NCI-H748 treated with DMSO at 0.1 percent for 48 hours (cell line): ENCODE data around the gene RPL27A.

Experiments
- DNase-seq: peaks from one replicate; lab custom pipeline; 2025; lab: John Stamatoyannopoulos, UW

The RPL27A gene

DNA sequence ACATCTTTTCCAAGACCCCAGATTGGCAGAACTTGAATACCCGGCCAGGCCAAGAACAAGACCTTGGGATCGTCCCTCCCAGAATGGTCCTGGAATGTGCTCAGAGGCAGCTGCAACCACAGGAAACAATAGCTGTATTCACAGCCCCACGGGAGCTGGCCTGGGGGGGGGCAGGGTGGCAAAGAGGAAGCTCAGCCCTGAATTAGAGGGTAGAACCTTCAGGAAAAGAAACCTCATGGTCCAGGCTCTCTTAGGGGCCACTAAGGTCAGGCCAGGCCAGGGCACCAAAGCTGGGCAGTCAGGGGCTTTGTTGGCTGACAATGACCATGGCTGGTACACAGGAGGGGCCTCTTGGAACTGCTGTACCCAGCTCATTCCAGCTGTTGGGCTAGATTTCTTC is 17.3 kb downstream of the RPL27A start:
- DNase-seq: no peak

DNA sequence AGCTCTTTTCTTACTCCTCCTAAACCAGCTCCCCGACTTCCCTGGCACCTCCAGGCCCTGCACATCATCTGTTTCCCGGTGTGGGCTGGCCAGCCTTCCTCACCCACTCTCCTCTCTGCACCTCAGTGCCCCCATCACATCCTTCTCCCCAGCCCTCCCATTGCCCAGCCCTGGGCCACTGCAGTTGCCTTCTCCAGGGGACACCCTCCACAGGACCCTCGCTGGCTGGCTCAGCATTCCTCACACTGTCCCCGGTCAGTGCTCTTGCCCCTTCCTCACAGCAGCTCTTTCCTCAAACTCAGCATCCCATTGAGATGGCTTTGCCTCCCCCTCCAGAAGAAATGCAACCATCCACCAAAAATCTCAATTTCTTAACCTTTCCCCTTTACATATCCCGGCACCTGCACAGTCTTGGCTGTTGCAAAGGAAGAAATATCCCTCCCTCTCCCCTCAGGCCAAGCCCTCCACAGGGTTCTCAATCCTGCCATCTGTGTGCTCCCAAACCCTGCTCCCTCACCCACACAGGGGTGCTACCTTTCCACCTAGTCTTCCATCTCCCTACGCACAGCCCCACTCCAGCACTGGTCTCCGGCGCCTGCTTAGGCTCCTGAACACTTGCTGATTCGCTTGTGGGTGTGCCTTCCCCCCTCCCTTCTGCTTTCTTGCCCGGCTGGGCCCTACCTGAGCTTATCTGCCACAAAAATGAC is 19.5 kb downstream of the RPL27A start:
- no peak for DNase-seq

DNA sequence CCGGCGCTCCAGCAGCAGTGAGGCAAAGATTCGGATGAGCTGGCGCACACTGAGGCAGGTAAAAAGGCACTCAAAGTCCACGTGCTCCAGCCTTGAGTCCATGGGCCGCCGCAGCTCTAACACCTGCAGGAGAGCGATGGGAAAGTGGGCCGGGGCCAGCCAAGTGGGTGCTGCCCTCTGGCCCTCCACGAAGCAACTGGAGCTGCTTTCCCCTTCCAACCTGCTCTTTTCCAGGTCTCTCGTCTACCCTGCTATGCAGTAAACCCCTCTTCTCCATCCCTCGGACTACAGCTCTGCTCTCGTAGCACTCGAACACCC is 20.0 kb downstream of the RPL27A start:
- DNase-seq: no peak

DNA sequence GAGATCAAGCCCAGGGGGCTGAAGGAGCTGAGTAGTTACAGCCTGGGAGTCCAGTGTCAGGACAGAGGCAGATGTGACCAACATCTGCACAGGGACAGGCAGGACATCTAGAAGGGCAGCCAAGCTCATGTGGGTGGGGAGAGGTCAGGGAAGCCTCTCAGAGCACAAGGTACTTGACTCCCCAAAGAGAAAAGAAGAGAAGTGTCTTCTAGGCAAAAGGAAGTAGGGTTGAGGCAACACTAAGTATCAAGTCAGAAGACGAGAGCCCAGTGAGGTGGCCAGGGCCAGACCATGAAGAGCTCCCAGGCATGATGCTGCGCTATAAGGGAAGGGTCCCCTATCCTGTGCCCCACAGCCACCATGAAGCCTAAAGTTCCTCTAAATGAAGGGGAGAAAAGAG is 21.5 kb downstream of the RPL27A start:
- DNase-seq: no peak

DNA sequence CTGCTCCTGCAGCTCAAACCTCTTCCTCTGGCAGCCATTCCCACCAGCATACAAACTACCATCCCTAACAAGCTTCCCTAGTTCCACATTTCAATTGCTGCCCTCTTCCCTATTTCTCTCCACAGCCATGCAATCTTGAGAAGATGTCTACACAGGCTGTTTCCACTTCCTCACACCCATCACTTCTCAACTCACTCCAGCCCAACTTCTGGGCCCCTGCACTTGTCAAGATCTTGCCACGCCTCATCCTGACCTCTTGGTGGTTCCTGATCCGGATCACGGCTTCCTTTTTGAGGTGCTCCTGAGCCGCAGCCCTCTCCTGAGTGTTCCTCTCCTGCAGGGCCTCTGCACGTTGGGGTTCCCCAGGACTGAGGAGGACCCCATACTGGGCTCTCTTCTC is 22.6 kb downstream of the RPL27A start:
- no peak for DNase-seq

DNA sequence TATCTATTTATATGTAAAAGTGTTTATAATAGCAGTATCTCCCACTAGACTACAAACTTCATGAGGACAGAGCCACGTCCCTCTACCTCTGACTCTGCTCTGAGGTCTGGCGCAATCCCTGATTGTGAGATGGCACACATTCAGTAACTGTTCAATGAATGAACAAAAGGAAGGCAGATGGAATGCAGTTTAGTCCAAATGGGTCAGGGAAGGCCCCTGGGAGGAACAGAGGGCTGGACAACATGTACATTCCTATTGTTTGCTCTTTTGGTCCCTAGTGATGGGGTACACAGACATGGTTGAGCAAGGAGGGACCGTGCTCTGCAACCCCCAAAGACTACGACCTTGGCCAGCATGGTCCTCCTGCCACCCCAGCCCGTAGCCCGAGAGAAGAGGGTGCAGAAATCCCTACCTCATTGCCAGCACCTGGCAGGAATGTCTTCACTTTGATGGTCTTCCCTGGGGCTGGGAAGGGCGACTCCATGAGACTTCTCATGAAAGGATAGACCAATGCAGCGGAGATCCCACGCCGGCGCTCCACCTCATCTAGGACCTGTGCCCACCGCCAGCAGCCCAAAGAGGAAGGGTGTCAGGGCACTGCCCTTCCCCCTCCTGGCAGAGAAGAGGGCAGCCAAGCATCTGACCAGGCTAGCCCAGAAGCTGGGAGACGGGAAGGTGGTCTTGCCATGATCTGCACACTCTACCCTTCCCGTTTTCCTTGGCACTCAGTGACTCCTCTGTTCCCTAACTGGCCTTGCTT is 24.3 kb downstream of the RPL27A start:
- no peak for DNase-seq

DNA sequence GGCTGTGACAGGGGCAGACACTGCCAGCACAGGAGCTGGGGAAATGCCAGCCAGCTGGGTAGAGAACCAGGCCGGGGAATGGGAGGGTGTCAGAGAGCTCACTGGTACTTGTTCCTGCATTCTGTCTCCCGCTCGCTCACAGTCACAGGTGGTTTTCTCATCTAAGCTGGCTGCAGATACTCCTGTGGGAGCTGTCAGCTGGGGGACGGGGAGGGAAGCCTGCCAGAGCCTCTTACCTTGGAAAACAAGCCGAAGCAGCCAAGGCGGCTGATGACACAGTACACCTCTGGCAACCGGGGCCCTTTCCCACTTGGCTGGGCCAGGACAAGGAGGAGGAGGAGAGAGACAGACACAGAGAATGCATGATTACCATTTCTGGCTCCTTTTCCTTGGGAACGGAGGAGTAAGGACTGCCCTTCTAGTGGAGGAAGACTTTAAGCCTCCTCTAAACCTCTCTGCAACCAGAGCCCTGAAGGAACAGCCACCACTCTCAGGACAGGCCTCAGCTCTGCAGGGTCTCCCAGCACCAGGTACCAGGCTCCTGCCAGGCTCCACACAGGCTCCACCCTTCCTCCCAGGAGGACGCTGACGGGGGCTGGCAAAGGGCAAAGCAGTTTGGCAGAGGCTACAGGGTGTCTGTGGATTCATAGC is 25.1 kb downstream of the RPL27A start:
- DNase-seq: no peak

DNA sequence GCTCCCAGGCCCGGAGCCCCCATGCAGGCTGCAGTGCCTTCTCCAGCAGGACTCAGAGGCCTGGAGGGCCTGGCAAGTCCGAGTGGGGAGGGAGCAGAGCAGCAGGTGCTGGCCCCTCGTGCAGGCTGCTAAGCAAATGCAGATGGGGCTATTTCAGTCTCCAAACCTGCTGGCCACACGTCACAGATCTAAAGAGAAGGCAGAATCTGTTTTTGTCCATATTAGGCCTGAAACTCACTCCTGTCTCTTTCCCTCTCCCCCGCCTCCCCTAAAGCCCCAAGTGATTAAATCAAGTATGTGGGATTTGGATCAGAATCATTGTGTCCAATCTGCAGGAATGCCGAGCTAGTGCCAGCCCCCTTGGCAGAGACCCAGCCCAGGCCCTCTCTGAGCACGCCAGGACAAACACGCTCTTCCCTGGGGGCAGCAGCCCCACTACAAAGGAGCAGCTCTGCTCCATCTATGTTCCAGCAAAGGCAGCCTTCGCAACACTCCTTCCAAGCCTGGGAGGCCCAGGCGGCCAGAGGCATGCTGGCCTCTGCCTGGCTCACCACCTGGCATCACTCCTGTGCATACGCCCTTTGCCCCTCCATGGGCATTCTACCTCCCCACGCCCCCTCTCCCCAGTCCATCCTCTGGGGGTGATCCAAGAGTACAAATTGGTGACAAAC is 26.5 kb downstream of the RPL27A start:
- DNase-seq: no peak

DNA sequence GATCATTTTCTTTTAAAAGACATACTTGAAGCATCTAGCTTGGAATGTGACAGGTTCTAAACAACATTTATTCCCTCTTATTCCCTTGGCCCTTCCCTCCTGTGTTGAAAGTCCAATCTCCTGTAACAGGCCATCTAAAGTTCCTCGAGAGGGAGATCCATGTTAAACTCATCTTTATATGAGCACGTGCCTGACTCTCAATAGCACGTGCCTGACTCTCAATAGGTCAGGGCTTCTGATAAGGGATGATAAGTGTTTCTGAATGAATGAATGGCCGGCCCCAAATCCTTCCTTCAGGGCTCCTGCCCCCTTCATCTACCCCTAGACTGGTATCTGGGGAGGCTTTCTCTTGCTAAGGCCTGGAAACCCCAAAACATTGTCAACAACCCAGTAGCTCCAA is 27.2 kb downstream of the RPL27A start:
- DNase-seq: no peak

DNA sequence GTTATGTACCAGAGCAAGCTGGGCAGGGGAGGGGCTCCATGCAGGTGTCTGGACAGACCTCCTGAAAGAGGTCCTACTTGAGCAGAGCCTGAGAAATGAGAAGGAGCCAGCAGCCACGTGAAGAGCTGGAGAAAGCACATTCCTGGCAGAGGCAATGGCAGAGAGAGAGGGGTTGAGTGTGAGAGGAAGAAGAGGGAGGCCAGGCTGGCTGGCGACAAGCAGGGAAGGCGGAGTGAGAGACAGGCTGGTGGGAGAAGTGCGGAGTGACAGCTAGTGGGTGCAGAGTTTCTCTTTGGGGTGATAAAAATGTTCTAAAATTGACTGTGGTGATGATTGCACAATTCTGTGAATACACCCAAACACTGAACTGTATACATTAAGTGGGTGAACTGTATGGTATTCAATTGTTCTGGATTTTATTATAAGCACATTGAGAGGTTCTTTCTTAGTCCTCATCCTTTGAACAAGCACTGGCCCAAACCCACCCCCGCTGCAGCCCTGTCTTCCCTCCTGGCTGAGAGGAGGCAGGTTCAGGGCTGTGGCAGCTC is 29.4 kb downstream of the RPL27A start:
- no peak for DNase-seq

DNA sequence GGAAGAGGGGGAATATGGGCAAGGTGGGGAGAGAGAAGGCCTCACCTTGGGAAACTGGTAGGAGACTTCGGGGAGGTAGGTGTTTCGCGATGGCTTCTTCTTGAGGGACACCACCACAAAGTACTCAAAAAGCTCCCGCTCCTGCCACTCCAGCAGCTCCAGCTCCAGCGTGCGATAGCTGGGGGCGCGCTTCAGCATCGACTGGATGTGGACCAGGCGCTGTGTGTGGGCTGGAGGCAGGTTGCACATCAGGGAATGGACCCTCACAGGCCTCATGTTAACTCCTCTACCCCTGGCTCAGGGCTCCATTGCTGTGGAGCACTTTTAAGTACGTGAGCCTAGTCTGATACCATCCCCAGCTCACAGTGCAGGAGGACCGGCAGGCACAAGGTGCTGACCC is 29.9 kb downstream of the RPL27A start:
- DNase-seq: no peak

DNA sequence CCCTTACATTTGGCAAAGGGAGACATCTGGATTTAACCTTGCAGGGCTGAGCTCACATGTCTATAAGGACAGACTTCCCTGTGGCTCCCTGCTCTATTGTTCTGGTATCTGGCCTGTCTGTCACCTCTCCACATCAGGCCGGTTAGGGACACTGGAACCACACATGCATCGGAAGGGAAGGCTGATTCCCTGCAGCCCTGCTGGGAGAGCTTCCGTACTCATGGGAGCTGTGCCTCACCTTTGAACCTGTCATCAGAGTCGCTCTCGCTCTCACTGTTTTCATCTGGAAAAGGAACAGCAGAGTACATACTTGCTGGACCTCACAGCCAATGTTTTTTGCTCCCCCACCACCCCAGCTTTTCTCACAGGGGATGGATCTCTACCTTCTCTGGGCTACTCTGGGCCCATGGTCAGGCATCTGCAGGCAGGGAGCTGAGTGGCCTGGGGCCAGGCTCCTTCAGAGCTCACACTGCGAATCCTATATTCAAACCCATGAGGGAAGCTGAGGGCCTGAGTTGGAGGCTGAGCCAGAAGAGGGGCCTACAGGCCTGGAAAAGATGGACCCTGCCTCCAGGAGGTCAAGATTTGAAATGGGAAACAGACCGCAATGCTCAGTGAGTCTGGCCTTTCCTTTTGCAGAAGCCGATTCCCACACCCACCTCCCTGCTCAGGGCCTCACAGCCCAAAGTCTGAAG is 31.3 kb downstream of the RPL27A start:
- no peak for DNase-seq

DNA sequence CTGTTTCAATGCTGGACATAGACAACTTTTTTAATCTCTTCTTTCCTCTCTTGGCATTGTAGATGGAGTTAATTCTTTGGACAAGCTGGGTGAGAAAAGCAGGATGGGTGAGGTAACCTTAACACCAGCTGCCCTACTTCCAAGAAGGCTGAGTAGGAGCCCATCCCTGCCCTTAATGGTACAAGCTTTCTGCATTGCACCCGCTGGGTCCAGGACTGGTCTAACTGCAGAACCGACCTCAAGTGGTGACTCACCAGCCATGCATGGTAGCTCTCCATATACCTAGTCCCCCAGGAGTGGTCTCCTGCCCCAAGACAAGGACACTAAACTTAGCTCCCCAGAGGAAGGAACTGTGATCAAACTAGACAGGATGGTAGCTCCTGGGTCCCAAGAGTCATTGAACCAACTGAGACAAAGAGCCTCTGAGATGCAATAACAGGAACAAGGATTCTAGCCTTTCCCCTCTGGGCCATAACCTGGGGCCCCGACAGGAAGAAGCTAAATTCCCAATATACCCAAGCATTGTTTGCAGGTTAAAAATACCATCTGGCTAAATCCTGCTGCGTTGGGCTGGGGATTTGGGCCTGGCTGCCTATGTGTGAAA is 32.1 kb downstream of the RPL27A start:
- no peak for DNase-seq

DNA sequence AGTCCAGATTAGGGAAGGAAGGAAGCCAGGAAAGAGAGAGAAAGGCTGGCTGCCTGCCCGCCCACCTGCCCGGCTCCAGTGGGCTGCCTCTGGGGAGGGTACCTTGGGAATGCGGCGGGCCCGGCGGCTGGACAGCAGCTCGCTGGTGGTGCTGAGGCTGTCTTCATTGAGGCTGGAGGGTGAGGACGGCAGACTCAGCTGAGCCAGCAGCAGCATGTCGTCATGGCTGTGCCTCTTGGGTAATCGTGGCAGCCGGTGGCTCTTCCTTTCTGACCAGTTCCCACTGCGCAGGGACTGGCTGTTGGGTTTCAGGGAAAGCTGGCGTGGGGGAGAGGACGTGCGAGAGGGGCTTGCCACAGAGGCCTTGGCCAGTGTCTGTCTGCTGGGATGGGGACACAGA is 32.9 kb downstream of the RPL27A start:
- no peak for DNase-seq

DNA sequence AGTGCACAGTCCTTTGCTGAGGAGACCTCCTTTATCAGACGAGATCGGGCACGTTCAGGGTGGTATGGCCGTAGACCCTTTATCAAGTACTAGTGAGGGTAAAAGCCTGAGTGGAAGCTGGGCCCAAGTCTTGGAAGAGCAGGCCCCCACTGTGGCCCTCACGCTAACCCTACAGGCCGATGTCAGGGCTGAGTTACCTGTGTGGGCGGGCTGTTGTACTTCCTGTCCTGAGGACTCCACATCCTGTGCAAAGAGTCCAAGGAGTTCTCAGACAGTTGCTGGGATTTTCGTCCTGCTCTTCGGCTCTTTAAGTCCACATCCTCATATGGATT is 34.9 kb downstream of the RPL27A start:
- DNase-seq: no peak

DNA sequence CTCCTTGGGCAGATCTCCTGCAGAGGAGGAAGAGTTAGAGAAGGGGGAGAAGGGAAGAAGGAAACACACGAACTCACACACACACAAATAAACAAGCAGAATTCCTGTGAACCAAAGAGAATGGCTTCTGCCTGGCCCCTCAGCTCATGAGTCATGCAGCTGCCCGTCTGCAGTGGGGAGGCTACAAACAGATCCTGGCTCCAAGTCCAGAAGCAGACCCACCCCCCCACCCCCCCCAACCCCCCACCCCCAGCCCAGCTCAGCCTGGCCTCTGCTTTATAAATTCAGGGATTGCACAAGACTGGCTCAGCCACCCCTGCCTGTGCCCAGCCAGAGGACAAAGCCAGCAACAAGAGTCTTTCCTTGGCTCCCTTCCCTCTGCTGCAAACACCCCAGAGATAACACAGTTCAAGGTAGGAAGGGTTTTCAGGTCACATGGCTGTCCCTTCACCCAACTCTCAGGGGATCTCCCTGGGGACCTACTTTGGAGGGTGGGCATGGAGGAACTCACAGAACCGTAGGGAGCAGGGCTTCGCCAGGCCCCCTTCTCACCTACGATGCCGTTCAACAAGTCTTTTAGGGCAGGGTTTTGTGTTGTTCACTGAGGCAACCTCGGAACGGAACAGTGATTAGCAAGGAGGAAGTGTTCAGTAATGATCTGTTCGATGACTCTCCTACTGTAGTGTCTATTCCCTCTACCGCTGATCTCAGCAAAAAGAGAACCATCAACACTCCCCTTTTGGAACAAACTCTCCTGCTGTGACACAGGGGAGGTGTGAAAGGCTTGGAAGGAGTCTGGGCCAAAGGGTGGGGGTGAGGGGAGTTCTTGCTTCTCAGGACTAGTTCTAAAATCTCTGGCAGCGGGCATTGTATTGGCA is 35.5 kb downstream of the RPL27A start:
- no peak for DNase-seq

DNA sequence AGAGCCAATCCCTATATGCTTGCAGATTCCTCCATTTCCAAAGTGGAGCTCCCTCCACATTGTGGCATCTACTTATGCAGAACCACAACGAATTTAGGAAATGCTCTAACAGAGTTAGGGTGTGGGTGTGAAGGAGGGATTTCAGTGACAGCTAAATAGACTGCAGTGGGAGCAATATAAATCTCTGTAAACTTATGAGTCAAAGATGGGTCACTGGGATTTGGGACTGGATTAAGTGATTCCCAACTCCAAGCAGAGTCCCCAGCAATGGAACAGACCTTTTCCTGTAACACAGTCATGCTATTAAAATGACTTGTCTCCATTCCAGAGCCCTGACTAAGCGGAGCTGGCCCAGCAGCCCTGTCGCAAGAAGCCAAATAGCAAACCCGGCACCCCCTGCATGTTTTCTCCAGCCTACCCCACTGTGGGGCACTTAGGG is 36.6 kb downstream of the RPL27A start:
- DNase-seq: no peak

DNA sequence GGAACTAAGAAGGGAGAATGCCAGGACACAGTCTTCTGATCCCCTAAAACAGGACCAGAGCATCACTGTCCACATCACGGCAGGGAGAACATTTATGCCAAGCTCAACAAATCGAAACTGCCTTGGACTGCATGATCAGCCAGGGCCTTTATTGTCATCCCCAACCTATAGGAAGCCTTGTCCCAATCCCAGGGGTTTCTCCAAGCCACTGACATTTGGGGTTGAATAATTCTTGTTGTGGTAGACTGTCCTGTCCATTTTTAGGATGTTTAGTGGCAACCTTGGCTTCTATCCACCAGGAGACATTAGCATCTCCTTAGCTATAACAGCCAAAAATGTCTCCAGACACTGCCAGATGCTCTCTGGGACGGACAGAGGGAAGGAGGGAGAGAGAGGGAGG is 37.1 kb downstream of the RPL27A start:
- no peak for DNase-seq

DNA sequence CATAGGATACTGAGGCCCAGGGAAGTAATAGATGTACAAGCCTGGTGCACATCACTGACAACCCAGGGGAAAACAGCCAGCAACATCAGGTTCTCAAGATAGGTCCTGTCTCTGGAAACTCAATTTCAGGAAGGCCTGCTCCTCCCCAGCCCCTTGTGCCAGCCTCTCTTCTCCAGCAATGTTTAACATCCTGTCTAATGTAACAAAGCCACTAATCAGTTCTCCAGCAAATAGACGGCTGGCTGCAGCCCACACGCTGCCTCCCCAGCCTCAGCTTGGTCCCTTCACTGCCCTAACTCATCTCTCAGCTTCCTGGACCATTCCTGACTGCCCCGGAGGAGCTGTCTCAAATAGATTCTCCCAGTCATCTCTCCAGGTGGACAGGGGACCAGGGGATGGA is 37.8 kb downstream of the RPL27A start:
- no peak for DNase-seq

DNA sequence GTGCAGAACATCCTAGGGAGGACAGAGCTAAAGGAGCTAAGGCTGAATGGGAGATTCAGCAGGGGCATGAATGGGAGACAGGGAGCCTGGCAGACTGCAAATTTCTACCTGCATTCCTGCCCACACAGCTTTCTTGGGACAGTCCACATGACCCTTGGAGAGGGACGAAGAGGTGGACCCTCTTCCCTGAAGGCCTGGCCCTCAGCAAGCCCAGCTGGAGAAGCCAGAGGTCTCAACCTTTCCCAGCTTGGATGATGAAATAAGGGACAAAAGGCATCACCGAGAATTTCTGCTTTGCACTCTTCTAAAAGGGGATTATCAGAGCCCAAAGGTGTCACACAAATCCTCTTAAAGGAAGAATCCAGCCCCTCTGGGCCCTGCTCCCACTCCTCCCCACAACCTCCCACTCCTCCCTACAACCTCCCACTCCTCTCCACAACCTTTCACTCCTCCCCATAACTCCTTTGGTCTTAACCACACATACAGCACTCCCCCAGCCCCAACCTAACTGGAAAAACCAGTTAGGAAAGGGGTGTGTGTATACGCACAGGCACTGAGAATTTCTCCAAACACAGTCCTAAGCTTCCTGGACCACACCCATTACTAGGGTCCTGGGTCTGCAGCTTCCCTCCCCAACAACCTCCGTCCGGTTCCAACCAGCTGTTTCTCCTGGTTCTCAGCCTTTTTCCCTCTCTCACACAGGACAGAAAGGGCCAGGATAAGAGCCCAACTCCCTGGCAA is 38.4 kb downstream of the RPL27A start:
- DNase-seq: peak; percentile 62
